Measurements from ENCODE around the gene ACADM. TPM values are rescaled to one million over a fixed set of nuclear protein-coding genes. Genes with fewer than 3 reads are reported as not detected.
A peak's percentile ranks its signal among the peaks of the same experiment; 100 is the strongest.

Gene ACADM
- total RNA-seq, 2 donors from 2014 or later: 101 to 178 TPM

- no peak for DNase-seq (ENCODE audit: low spot score)
- H3K36me3 ChIP-seq: no peaks in the 10 kb centered on the region
- no peak for TF ChIP-seq CTCF (IDR thresholded peaks at IDR 0.05)
- no peaks in the 10 kb centered on the region for H3K27me3 ChIP-seq
- no peak overlapping the region for H3K27ac ChIP-seq
- H3K4me1 ChIP-seq: peaks cover 0 to 3% of the 10 kb centered on the region in 2 donors
- no peaks in the 10 kb centered on the region for H3K9me3 ChIP-seq
- H3K4me3 ChIP-seq: no peak overlapping the region
Measured at GRCh38 chr1:75707191-75707590, 17.3 kb upstream of the ACADM start.

- Histone ChIP-seq H3K4me1 (peaks cover 0 to 3% of the 10 kb centered on the region in 2 donors), H3K27ac (no peak overlapping the region), H3K4me3 (no peak overlapping the region), H3K9me3 (no peaks in the 10 kb centered on the region), H3K36me3 (no peaks in the 10 kb centered on the region), H3K27me3 (no peaks in the 10 kb centered on the region)
- TF ChIP-seq CTCF (IDR thresholded peaks at IDR 0.05): no peak
- DNase-seq (ENCODE audit: low spot score): no peak
Measured at GRCh38 chr1:75708910-75709309, 15.6 kb upstream of the ACADM start.

DNA sequence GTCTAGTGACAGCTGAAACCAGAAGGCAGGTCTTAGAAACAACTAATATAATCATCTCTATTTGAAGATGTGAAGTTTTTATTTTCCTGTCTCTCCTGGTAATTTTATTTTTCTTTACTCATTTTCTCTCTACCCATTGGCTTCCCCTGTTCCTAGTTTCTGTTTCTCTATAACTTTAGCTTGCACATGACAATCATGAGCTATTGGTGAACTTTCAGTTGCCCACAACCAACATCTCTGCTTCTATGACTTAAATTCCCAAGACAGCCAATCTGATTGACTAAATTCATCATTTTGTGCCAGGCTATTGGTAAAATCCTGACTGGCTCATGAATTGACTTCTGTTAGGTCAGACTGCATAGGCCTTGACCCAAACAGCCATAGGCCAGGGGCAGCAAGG, 13.7 kb upstream of the ACADM start:
- TF ChIP-seq CTCF (IDR thresholded peaks at IDR 0.05): no peak
- peak overlapping the region in 1 of 2 donors; percentile 71 for H3K27ac ChIP-seq
- H3K36me3 ChIP-seq: no peaks in the 10 kb centered on the region
- peaks cover 0 to 3% of the 10 kb centered on the region in 2 donors for H3K4me1 ChIP-seq
- no peak for DNase-seq (ENCODE audit: low spot score)
- H3K9me3 ChIP-seq: no peaks in the 10 kb centered on the region
- H3K27me3 ChIP-seq: no peaks in the 10 kb centered on the region
- no peak overlapping the region for H3K4me3 ChIP-seq

- Histone ChIP-seq H3K4me3 (no peak overlapping the region), H3K27me3 (no peaks in the 10 kb centered on the region), H3K27ac (peak overlapping the region; percentile 47 to 71), H3K4me1 (peaks cover 0 to 3% of the 10 kb centered on the region in 2 donors), H3K9me3 (no peaks in the 10 kb centered on the region), H3K36me3 (no peaks in the 10 kb centered on the region)
- TF ChIP-seq CTCF (IDR thresholded peaks at IDR 0.05): no peak
- no peak for DNase-seq (ENCODE audit: low spot score)
Measured at GRCh38 chr1:75711846-75712245, 12.7 kb upstream of the ACADM start.

GRCh38 chr1:75712306-75712705, 12.2 kb upstream of the ACADM start:
- no peaks in the 10 kb centered on the region for H3K9me3 ChIP-seq
- TF ChIP-seq CTCF (IDR thresholded peaks at IDR 0.05): no peak
- H3K4me3 ChIP-seq: no peak overlapping the region
- H3K27me3 ChIP-seq: no peaks in the 10 kb centered on the region
- H3K36me3 ChIP-seq: no peaks in the 10 kb centered on the region
- H3K27ac ChIP-seq: peak overlapping the region; percentile 47 to 71
- H3K4me1 ChIP-seq: peaks cover 0 to 3% of the 10 kb centered on the region in 2 donors
- DNase-seq (ENCODE audit: low spot score): no peak

DNA sequence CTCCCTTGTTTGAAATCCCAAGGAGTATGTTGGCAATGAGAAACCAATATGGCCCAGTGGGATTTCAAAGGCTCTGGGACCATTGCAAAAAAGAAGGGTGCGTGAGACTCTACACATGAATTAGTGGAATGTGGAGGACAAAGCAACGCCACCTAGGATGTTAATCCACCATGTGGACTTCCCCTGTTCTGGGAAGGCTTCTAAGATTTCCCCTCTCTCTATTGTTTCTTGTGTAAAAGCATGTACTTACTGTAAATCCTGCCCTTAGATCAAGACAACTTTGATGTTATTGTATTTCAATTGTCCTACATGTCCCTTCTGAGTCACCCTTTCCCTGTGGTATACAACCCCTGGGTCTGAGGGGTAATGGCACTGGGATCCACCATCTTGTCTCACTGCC, 4.7 kb upstream of the ACADM start:
- no peak for TF ChIP-seq CTCF (IDR thresholded peaks at IDR 0.05)
- Histone ChIP-seq H3K4me1 (peaks cover 0 to 6% of the 10 kb centered on the region in 2 donors), H3K9me3 (no peaks in the 10 kb centered on the region), H3K27me3 (no peaks in the 10 kb centered on the region), H3K36me3 (no peaks in the 10 kb centered on the region), H3K27ac (no peak overlapping the region), H3K4me3 (no peak overlapping the region)
- no peak for DNase-seq (ENCODE audit: low spot score)

Measured in right atrium auricular region (tissue), 2 donors.